GM04504 (cell line): ENCODE data around the gene FANCC.

Experiments used
- DNase-seq: peaks from one replicate; pipeline ENCODE4 v3.0.0-alpha.2; 2012; ENCODE audit warnings: low read depth

Gene FANCC

GRCh38 chr9:95190413-95190812 is 127.1 kb downstream of the FANCC start:
- no peak for DNase-seq

GRCh38 chr9:95189251-95190098 is 128.0 kb downstream of the FANCC start:
- no peak for DNase-seq

- DNase-seq: no peak
Observed at GRCh38 chr9:95188459-95188858, 129.1 kb downstream of the FANCC start.

- DNase-seq: no peak
Observed at GRCh38 chr9:95185956-95186355, 131.6 kb downstream of the FANCC start.

GRCh38 chr9:95182854-95183563 is 134.5 kb downstream of the FANCC start:
- no peak for DNase-seq

GRCh38 chr9:95181835-95182234 is 135.7 kb downstream of the FANCC start:
- DNase-seq: no peak

- DNase-seq: no peak
Observed at GRCh38 chr9:95181226-95181818, 136.2 kb downstream of the FANCC start.

- DNase-seq: no peak
Observed at GRCh38 chr9:95177617-95178016, 139.9 kb downstream of the FANCC start.

- no peak for DNase-seq
Observed at GRCh38 chr9:95176755-95177319, 140.7 kb downstream of the FANCC start.

- DNase-seq: no peak
Observed at GRCh38 chr9:95175523-95175922, 142.0 kb downstream of the FANCC start.

GRCh38 chr9:95174038-95174437 is 143.5 kb downstream of the FANCC start:
- DNase-seq: no peak

- no peak for DNase-seq
Observed at GRCh38 chr9:95171596-95171995, 145.9 kb downstream of the FANCC start.

- DNase-seq: no peak
Observed at GRCh38 chr9:95171001-95171400, 146.5 kb downstream of the FANCC start.

- peak; percentile 69 for DNase-seq
Observed at GRCh38 chr9:95167998-95168397, 149.5 kb downstream of the FANCC start.

GRCh38 chr9:95165004-95165403 is 152.5 kb downstream of the FANCC start:
- DNase-seq: no peak

GRCh38 chr9:95157481-95158151 is 159.9 kb downstream of the FANCC start:
- DNase-seq: peak; percentile 36

- DNase-seq: no peak
Observed at GRCh38 chr9:95156074-95156473, 161.4 kb downstream of the FANCC start.

GRCh38 chr9:95155220-95155619 is 162.3 kb downstream of the FANCC start:
- DNase-seq: no peak

- DNase-seq: no peak
Observed at GRCh38 chr9:95150903-95151302, 166.6 kb downstream of the FANCC start.

- no peak for DNase-seq
Observed at GRCh38 chr9:95148208-95148520, 169.3 kb downstream of the FANCC start.

- DNase-seq: peak; percentile 30
Observed at GRCh38 chr9:95147452-95148207, 169.9 kb downstream of the FANCC start.
